NB4 (cell line): ENCODE data around the gene PURB.

Experiments used
- POLR2A ChIP-seq: IDR thresholded peaks from 2 replicates; pipeline ENCODE4 v1.6.1; 2011; ENCODE audit warnings: mild to moderate bottlenecking; ENCODE audit not compliant: insufficient read length; ENCODE audit errors: extremely low read depth
- TF ChIP-seq, protein P1 (sequence below): IDR thresholded peaks from 2 replicates; pipeline ENCODE4 v1.6.1; 2011; ENCODE audit warnings: low read depth, low read length

DNA sequence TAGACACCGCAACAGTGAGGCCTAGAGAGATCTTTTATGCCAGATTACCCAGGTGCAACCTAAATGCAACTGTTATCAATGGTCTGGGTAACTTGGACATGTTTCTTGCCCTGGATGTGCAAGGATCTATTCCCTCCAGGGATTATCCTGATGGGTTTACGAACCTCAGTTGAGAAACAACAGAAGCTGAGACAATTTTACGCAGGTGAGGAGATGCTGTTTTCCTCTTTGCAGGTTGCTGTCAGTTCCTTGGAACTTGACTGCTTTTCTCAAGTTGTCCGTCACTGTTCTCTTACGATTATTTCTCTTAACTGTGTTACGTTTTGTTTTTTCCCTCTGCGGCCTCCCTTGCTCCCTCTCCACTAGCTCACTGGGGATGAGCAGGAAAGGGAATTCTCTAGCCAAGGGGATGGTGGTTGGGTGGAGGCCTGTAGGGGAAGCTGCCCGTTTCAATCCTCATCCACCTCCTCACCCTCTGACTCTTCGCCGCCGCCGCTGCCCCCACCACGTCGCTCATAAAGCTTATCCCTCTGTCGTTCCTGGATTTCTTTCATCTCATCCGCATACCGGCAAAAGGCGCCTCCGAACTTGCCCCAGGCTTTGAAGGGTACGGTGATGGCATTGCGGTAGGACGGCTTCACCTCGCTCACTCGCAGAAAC, 1.2 kb downstream of the PURB start:
- TF ChIP-seq POLR2A: no peak
- TF ChIP-seq, protein P1, sequence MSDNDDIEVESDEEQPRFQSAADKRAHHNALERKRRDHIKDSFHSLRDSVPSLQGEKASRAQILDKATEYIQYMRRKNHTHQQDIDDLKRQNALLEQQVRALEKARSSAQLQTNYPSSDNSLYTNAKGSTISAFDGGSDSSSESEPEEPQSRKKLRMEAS: no peak
